H9 (cell line): ENCODE results near the gene AFAP1L2. TPM values are rescaled to one million over a fixed set of nuclear protein-coding genes. Genes with fewer than 3 reads are reported as not detected.

Source experiments
- DNase-seq: peaks from one replicate; pipeline ENCODE4 v3.0.0-alpha.2; 2017
- H2AFZ ChIP-seq: one replicate; pipeline ENCODE4 v1.6.1; 2013; ENCODE audit warnings: mild to moderate bottlenecking, low read length, control low read depth, moderate library complexity
- H2AK5ac ChIP-seq: 2 replicates; pipeline ENCODE4 v1.6.1; 2013; ENCODE audit warnings: low read length, control low read depth, mixed read lengths; ENCODE audit not compliant: insufficient read length
- H2BK120ac ChIP-seq: one replicate; pipeline ENCODE4 v1.6.1; 2013; ENCODE audit warnings: low read depth, mild to moderate bottlenecking, low read length, control low read depth, inconsistent platforms; ENCODE audit not compliant: poor library complexity, severe bottlenecking
- H2BK12ac ChIP-seq: 2 replicates; pipeline ENCODE4 v1.6.1; 2013; ENCODE audit warnings: low read length, control low read depth, mixed read lengths, low read depth; ENCODE audit not compliant: insufficient read length
- H2BK15ac ChIP-seq: 2 replicates; pipeline ENCODE4 v1.6.1; 2013; ENCODE audit warnings: low read depth, low read length, control low read depth
- H2BK20ac ChIP-seq: one replicate; pipeline ENCODE4 v1.6.1; 2013; ENCODE audit warnings: low read depth, mild to moderate bottlenecking, low read length, control low read depth, inconsistent platforms; ENCODE audit not compliant: poor library complexity, severe bottlenecking
- H2BK5ac ChIP-seq: 2 replicates; pipeline ENCODE4 v1.6.1; 2013; ENCODE audit warnings: low read length, control low read depth, mixed read lengths; ENCODE audit not compliant: insufficient read length
- H3K14ac ChIP-seq: 2 replicates; pipeline ENCODE4 v1.6.1; 2013; ENCODE audit warnings: low read length, control low read depth; ENCODE audit not compliant: insufficient read depth
- H3K18ac ChIP-seq: 2 replicates; pipeline ENCODE4 v1.6.1; 2013; ENCODE audit warnings: low read depth, mild to moderate bottlenecking, mixed read lengths, low read length, control low read depth; ENCODE audit not compliant: insufficient read length
- H3K23ac ChIP-seq: 2 replicates; pipeline ENCODE4 v1.6.1; 2013; ENCODE audit warnings: low read length, control low read depth, mixed read lengths, low read depth; ENCODE audit not compliant: insufficient read length
- H3K23me2 ChIP-seq: 2 replicates; pipeline ENCODE4 v1.6.1; 2013; ENCODE audit warnings: low read depth, mild to moderate bottlenecking, mixed read lengths, low read length, control low read depth; ENCODE audit not compliant: insufficient read length, poor library complexity, severe bottlenecking
- H3K27ac ChIP-seq: 2 replicates; pipeline ENCODE4 v1.5.1; 2013; ENCODE audit warnings: low read length, control low read depth, mixed read lengths, low read depth; ENCODE audit not compliant: insufficient read length
- H3K27me3 ChIP-seq: 2 replicates; pipeline ENCODE4 v1.6.1; 2013; ENCODE audit warnings: low read length, control low read depth, inconsistent platforms; ENCODE audit not compliant: insufficient read depth
- H3K4ac ChIP-seq: 2 replicates; pipeline ENCODE4 v1.6.1; 2013; ENCODE audit warnings: low read depth, mild to moderate bottlenecking, control low read depth, inconsistent platforms, low read length, moderate library complexity
- H3K4me1 ChIP-seq: 2 replicates; pipeline ENCODE4 v1.6.1; 2013; ENCODE audit warnings: low read length, control low read depth, inconsistent platforms; ENCODE audit not compliant: insufficient read depth
- H3K4me2 ChIP-seq: 2 replicates; pipeline ENCODE4 v1.6.1; 2013; ENCODE audit warnings: low read length, control low read depth, mixed read lengths; ENCODE audit not compliant: insufficient read length, insufficient read depth
- H3K56ac ChIP-seq: 2 replicates; pipeline ENCODE4 v1.6.1; 2013; ENCODE audit warnings: low read depth, mild to moderate bottlenecking, mixed read lengths, low read length, control low read depth; ENCODE audit not compliant: insufficient read length
- H3K79me1 ChIP-seq: 2 replicates; pipeline ENCODE4 v1.6.1; 2013; ENCODE audit warnings: low read depth, mild to moderate bottlenecking, moderate library complexity, low read length, control low read depth, inconsistent platforms; ENCODE audit not compliant: insufficient read depth, poor library complexity, severe bottlenecking
- H3K79me2 ChIP-seq: 2 replicates; pipeline ENCODE4 v1.6.1; 2013; ENCODE audit warnings: low read length, control low read depth, inconsistent platforms; ENCODE audit not compliant: insufficient read depth
- H3K9ac ChIP-seq: 2 replicates; pipeline ENCODE4 v1.6.1; 2013; ENCODE audit warnings: low read length, control low read depth, mixed read lengths; ENCODE audit not compliant: insufficient read length; ENCODE audit errors: extremely low read depth
- H3K9me3 ChIP-seq: one replicate; pipeline ENCODE4 v1.6.1; 2013; ENCODE audit warnings: low read depth, low read length, inconsistent platforms; ENCODE audit not compliant: control insufficient read depth
- H3T11ph ChIP-seq: one replicate; pipeline ENCODE4 v1.6.1; 2013; ENCODE audit warnings: mild to moderate bottlenecking, low read length, control low read depth, inconsistent platforms
- H4K20me1 ChIP-seq: one replicate; pipeline ENCODE4 v1.6.1; 2013; ENCODE audit not compliant: control insufficient read depth, insufficient read length, insufficient read depth
- H4K5ac ChIP-seq: 2 replicates; pipeline ENCODE4 v1.6.1; 2013; ENCODE audit warnings: low read depth, mild to moderate bottlenecking, mixed read lengths, low read length, control low read depth; ENCODE audit not compliant: insufficient read length
- H4K8ac ChIP-seq: replicated peaks from 2 replicates; pipeline ENCODE4 v1.6.1; 2013; ENCODE audit warnings: low read length, control low read depth, mixed read lengths, low read depth; ENCODE audit not compliant: insufficient read length
- H4K91ac ChIP-seq: 2 replicates; pipeline ENCODE4 v1.6.1; 2013; ENCODE audit warnings: low read depth, mild to moderate bottlenecking, moderate library complexity, mixed read lengths, low read length, control low read depth; ENCODE audit not compliant: insufficient read length
- H3K27ac Mint-ChIP-seq, 3 experiments: 2 replicates in 2 of 3; 3 replicates in 1 of 3; pipeline ENCODE4 v1.8.0; 2020 to 2021; ENCODE audit warnings: mixed read lengths in 3 of 3, mild to moderate bottlenecking in 1 of 3, moderate library complexity in 1 of 3
- H3K27me3 Mint-ChIP-seq: 2 replicates; pipeline ENCODE4 v1.8.0; 2021; ENCODE audit warnings: low read depth, mild to moderate bottlenecking, moderate library complexity, mixed read lengths
- H3K36me3 Mint-ChIP-seq, 3 experiments: 2 replicates in 2 of 3; 3 replicates in 1 of 3; pipeline ENCODE4 v1.8.0; 2020 to 2021; ENCODE audit warnings: low read depth in 3 of 3, mixed read lengths in 3 of 3; ENCODE audit not compliant: insufficient read depth in 1 of 3
- H3K4me1 Mint-ChIP-seq, 2 experiments: 2 replicates each; pipeline ENCODE4 v1.8.0; 2020; ENCODE audit warnings: mixed read lengths in 2 of 2
- H3K4me3 Mint-ChIP-seq, 2 experiments: 2 replicates in 1 of 2; 3 replicates in 1 of 2; pipeline ENCODE4 v1.8.0; 2020 to 2021; ENCODE audit warnings: mild to moderate bottlenecking in 2 of 2, mixed read lengths in 2 of 2, moderate library complexity in 1 of 2
- H3K9me3 Mint-ChIP-seq, 2 experiments: 2 replicates in 1 of 2; 3 replicates in 1 of 2; pipeline ENCODE4 v1.8.0; 2020; ENCODE audit warnings: mild to moderate bottlenecking in 2 of 2, mixed read lengths in 2 of 2, moderate library complexity in 1 of 2
- WGBS: extraction: QIAGEN DNeasy Blood & Tissue Kit; methylation state at CpG from one replicate; pipeline ENCODE4 v1.1.7; 2013; ENCODE audit warnings: missing lambda C conversion rate, low lambda C conversion rate, mixed read lengths; ENCODE audit not compliant: insufficient read length; ENCODE audit errors: extremely low coverage; 5-methylcytosine and 5-hydroxymethylcytosine counted together
- total RNA-seq: library from RNA; stranded (reverse); gene quantifications from 2 replicates; pipeline ENCODE4 v1.2.1, GENCODE V29; 2021
- TF ChIP-seq, protein P1 (sequence below): fragments of 200-600 bp; sonication (generic); conservative IDR thresholded peaks from 3 replicates; pipeline ENCODE4 v1.8.0; 2021; ENCODE audit warnings: antibody characterized with exemption, mild to moderate bottlenecking

The AFAP1L2 gene
- total RNA-seq, 1 experiment from 2014 or later: 0.77 TPM

GRCh38 chr10:114375047-114375446, 29.3 kb downstream of the AFAP1L2 start:
- Mint-ChIP-seq H3K27me3 (peaks cover 8% of the 10 kb centered on the region; the same call in 1 of the 2 replicates), H3K4me1 (peaks cover 10 to 12% of the 10 kb centered on the region in 2 experiments; a peak in 3 of 4 replicates), H3K27ac (no peak overlapping the region), H3K4me3 (no peak overlapping the region), H3K36me3 (no peaks in the 10 kb centered on the region), H3K9me3 (no peaks in the 10 kb centered on the region)
- Histone ChIP-seq H2BK15ac (no peak overlapping the region), H3K9ac (no peak overlapping the region), H3T11ph (no peak overlapping the region), H4K8ac (no peak overlapping the region), H2AFZ (no peak overlapping the region), H2BK12ac (no peak overlapping the region), H2BK120ac (no peak overlapping the region), H3K4me2 (no peak overlapping the region), H3K4ac (no peak overlapping the region), H3K27ac (no peak overlapping the region), H3K23me2 (no peaks in the 10 kb centered on the region), H2AK5ac (no peak overlapping the region), H2BK5ac (no peak overlapping the region), H3K18ac (no peak overlapping the region), H2BK20ac (no peak overlapping the region), H4K5ac (no peak overlapping the region), H3K27me3 (no peaks in the 10 kb centered on the region), H3K56ac (no peak overlapping the region), H3K9me3 (no peaks in the 10 kb centered on the region), H4K91ac (no peak overlapping the region), H4K20me1 (no peaks in the 10 kb centered on the region), H3K79me2 (no peaks in the 10 kb centered on the region), H3K14ac (no peak overlapping the region), H3K23ac (no peak overlapping the region), H3K79me1 (no peaks in the 10 kb centered on the region), H3K4me1 (no peaks in the 10 kb centered on the region)
- no peak for DNase-seq
- WGBS: no CpG with 5 or more reads among the region's 3 CpGs
- TF ChIP-seq, protein P1, sequence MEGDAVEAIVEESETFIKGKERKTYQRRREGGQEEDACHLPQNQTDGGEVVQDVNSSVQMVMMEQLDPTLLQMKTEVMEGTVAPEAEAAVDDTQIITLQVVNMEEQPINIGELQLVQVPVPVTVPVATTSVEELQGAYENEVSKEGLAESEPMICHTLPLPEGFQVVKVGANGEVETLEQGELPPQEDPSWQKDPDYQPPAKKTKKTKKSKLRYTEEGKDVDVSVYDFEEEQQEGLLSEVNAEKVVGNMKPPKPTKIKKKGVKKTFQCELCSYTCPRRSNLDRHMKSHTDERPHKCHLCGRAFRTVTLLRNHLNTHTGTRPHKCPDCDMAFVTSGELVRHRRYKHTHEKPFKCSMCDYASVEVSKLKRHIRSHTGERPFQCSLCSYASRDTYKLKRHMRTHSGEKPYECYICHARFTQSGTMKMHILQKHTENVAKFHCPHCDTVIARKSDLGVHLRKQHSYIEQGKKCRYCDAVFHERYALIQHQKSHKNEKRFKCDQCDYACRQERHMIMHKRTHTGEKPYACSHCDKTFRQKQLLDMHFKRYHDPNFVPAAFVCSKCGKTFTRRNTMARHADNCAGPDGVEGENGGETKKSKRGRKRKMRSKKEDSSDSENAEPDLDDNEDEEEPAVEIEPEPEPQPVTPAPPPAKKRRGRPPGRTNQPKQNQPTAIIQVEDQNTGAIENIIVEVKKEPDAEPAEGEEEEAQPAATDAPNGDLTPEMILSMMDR: no peak
